HG03442 (cell line): ENCODE results near the gene BNIPL.

Experiments used
- ATAC-seq: cut with Tn5 transposase; IDR thresholded peaks from one replicate; pipeline ENCODE4 v1.9.1; 2021; ENCODE audit warnings: mild to moderate bottlenecking, moderate library complexity; ENCODE audit not compliant: unreplicated experiment

The BNIPL gene, protein sequence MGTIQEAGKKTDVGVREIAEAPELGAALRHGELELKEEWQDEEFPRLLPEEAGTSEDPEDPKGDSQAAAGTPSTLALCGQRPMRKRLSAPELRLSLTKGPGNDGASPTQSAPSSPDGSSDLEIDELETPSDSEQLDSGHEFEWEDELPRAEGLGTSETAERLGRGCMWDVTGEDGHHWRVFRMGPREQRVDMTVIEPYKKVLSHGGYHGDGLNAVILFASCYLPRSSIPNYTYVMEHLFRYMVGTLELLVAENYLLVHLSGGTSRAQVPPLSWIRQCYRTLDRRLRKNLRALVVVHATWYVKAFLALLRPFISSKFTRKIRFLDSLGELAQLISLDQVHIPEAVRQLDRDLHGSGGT

GRCh38 chr1:151036356-151036755 lies at the start of gene BNIPL:
Gene BNIPL (plus strand): TSS chr1:151036586. CDS start chr1:151036726, 140 bp downstream.
- no peak for ATAC-seq

DNA sequence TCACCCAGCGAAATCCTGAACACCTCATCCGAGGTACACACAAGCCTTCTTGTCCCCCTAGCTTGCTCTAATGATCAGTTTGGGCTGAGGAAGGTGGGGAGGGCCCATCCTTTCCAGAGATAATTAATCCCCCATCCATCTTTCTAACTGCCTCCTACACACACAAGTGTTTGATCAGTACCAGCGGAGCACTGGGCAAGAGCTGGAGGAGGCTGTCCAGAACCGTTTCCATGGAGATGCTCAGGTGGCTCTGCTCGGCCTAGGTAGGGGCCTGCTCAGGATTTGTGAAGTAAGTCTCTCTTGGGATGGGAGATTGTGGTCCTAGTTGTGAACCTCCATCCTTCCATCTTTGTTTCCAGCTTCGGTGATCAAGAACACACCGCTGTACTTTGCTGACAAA lies 48.5 kb upstream of the BNIPL start:
- ATAC-seq = no peak

GRCh38 chr1:150992626-150993025 lies 43.8 kb upstream of the BNIPL start:
- no peak for ATAC-seq

- ATAC-seq = no peak
Measured at GRCh38 chr1:150994248-150994647, 42.1 kb upstream of the BNIPL start.

- no peak for ATAC-seq
Measured at GRCh38 chr1:150995460-150995859, 40.9 kb upstream of the BNIPL start.

DNA sequence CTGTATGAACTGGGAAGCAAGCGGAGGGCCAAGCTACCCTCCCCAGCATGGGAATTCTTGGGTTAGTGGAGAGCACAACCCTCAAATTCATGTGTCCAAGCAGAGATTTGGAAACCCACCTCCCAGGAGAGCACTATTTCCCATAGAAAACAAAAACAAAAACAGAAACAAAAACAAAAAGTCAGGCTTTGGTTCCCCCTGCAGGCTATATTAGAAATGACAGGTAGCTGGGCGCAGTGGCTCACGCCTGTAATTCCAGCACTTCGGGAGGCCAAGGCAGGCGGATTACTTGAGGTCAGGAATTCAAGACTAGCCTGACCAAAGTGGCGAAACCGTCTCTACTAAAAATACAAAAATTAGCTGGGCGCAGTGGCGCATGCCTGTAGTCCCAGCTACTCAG lies 40.5 kb upstream of the BNIPL start:
- ATAC-seq = no peak

GRCh38 chr1:150997126-150997872 lies 39.1 kb upstream of the BNIPL start:
- ATAC-seq = no peak

- no peak for ATAC-seq
Measured at GRCh38 chr1:150997949-150998348, 38.4 kb upstream of the BNIPL start.

GRCh38 chr1:150999051-150999674 lies 37.2 kb upstream of the BNIPL start:
- no peak for ATAC-seq

GRCh38 chr1:150999926-151000325 lies 36.5 kb upstream of the BNIPL start:
- no peak for ATAC-seq

DNA sequence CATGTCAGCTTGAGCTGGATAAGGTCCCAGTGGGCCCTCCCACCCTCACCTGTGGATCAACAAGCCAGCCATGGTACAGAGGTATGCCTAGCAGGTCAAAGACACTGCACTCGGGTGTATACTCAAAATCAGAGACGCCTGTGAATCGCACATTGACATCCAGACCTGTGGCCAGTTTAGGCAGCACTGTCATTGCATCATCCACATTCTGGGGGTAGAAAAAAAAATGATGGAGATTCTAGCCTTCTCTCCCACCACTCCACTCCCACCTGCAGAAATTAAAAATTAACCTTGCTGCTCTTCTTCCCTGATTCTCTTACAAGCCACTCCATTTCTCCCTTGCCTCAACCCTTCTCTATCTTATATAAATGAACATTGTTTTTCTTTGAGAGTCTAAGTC lies 36.0 kb upstream of the BNIPL start:
- no peak for ATAC-seq

DNA sequence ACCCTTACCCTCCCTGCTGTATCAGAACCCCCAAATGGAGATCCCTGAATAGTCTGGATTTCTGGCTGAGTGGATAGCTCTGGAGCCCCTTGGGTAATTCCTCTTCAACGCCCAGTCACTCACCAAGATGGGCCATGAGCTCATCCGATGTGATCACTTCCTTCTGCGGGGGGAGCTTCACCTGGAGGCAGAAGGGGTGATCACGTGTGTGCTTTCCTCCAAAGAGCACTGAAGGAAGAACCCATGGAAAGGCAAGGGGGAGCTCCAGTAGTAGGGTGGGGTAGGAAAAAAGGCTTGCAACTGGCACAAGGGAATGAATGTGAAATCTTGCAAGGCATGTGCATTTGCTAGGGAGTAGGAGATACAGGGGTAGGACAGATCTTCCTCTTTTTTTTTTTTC lies 34.8 kb upstream of the BNIPL start:
- ATAC-seq = no peak

DNA sequence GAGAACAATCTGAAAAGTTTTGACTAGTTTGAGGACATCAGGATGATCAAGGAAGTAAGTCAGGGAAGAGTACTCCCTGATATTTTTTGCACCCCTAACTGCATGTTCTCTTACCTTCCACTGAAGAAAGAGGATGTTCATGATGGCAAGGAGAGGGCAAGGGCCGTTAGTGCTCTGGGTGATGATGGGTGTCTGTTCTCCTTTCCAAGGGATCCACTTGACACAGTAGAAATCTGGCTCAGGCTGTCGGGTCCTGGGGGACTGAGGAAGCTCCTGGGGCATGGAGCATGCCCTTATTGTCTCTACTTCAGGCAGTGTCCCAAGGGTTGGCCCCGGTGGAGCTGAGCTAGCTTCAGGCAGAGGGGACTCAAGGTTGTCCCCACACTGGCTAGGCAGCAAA lies 34.3 kb upstream of the BNIPL start:
- no peak for ATAC-seq

GRCh38 chr1:151002611-151003010 lies 33.8 kb upstream of the BNIPL start:
- no peak for ATAC-seq

DNA sequence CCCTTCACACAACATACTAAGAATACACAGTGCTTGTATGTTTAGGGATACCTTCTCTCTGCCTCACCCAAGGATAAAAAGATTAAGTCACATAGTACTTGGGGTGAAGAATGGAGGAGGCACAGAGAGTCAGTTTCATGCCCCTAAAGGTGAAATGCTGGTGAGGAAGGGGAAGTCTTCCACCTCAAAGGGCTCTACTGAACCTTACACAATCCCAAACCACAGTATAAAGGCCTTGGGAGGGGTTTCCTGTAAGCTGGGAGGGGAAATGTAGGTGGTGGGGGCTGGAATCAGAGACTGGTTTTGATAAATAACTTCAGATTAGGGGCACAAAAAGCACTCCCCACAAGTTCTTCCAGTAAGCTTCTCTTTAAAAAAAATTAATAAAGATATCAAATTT lies 33.2 kb upstream of the BNIPL start:
- no peak for ATAC-seq

DNA sequence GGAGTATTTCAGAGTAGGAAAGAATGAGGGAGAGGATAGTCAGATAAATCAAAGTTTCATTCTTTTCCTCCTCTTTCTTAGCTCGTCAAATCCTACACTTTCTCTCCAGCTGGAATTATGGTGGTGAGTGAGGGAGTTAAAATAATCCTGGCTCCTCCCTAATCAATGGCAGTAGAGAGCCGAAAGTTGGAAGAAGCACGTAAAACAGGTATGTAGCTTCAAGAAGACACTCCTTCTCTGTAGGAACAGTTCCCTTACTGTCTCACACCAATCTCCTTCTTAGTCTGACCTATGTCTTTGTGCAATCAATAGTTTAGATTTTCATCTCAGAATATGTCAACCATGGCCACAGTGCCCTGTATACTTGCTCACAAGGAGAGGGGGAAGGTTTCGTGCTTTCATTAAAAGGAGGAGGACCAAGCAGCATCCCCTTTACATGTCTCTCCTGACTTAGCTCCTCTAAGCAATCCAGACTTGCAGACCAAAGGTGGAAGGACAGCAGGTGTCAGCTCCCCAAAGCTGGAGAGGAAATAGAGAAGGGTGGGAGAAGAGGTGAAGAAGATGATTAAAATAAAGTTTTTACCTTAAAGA lies 30.6 kb upstream of the BNIPL start:
- no peak for ATAC-seq

DNA sequence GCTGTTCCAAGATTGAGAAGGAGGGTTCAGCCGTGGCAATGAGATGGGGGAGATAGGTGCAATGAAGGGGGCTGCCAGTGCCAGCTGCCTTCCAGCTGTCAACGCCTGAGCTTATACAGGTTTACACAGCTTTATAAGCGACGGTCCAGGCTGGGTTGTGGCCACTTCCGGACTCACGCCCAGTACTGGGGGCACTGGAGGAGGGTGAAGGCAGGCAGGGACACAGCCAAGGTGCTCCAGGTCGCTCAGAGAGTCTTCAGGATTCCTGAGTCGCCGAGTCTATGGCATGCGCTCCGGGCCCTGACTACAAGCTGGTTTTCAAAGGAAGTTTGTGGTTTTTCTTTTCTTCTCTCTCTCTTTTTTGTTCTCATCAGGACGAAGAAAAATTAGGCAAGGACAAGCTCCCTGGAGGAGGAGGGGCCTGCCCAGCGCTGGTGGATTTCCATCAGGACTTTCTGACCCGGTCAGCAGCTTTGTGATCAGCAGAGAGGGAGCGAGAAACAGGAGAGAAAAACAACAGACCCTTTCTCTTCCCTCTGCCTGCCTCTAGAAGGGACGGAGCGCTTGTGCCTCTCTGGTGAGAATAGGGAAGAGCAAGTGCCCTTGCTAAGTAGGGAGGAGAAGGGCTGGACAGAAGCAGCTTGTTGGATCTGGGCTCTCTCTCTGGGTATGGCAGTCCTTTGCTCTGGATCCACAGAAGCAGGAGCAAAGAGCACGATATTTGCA lies 29.9 kb upstream of the BNIPL start, which contains the start of gene MINDY1:
MINDY1 (minus strand) TSS at position 576 of the 726 bp plus-strand sequence. CDS start 4,285 bp downstream, outside the sequence.
- ATAC-seq = no peak

DNA sequence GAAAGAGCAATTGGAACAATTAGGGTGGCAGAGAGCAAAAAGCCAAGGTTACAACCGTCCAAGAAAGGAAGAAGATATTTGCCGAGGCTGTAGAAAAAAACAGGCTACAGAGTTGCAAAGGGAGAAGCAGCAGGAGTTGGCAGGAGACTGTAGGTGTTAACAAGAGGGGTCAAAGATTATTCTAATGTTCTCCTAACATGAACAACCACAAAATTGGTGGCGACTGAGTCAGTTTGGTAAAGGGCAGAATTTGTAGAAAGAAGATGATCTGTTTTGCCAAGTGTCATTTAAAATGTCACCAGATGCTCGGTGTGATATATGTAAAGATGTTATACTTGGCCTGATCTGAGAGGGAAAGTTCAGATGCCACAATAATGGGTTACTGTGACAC lies 28.5 kb upstream of the BNIPL start:
- ATAC-seq = no peak

- ATAC-seq = peak; percentile 73
Measured at GRCh38 chr1:151008244-151009205, 27.9 kb upstream of the BNIPL start, which contains the start of gene PRUNE1. Gene PRUNE1 (plus strand): TSS chr1:151008449. CDS start chr1:151008633, 184 bp downstream.
